HG03565 (cell line): ENCODE results near the gene IFNG-AS1.
A peak's percentile ranks its signal among the peaks of the same experiment; 100 is the strongest.

Experiments used
- ATAC-seq: cut with Tn5 transposase; IDR thresholded peaks from one replicate; pipeline ENCODE4 v1.9.1; 2021; ENCODE audit warnings: mild to moderate bottlenecking, moderate library complexity; ENCODE audit not compliant: unreplicated experiment

IFNG-AS1 gene

DNA sequence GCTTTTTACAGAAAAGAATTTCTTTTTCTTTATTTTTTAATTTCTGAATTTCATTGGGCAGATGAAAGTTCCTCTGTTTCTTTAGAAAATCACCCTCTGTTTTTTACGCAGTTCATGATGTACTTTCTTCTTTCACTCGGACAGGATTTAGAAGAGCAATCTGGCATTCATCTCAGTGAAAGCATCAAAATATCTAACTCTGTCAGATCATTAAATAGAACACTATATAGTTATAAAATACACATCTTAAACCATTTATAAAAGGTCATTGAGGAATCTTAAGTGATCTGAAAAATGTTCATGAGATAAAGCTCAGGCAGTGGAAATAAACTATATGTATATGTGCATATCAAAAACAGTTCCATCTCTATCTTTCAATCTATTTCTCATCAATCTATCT is 3.9 kb downstream of the IFNG-AS1 start:
- no peak for ATAC-seq

DNA sequence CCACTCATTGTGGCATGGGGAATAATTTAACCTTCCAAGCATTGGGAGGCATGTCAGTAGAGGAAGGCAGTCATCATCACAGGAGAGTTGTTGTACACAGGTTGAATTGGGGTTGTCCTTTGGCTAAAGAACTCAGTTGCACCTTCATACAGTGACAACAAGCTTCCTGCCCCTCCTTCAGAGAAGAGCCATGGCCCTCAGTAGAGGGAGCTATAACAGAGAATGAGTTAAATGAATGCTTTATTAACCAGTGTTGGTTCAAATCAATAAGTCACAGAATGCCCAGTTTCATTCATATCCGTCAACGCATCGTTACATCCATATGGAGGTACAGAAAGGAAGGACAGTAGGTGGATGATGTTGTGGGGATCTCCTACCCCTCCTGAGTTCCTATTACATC is 4.8 kb downstream of the IFNG-AS1 start:
- no peak for ATAC-seq

DNA sequence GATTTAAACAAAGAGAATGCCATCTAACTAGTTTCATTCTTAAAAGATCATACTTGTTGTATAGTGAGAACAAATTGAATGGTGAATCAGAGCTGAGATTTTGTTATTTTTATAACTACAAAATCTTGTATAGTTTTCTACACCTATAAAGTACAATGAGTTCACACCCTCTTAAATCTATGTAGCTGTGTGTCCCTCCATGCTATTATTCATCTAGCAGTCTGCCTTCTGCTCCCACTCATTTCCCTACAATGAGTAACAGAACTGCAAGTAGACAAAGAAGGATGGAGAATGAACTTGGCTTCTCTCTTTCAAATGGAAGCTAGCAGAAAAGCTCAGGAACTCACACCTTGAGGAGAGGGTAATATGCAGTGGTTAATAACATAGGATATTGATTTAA is 7.1 kb downstream of the IFNG-AS1 start:
- ATAC-seq: no peak

DNA sequence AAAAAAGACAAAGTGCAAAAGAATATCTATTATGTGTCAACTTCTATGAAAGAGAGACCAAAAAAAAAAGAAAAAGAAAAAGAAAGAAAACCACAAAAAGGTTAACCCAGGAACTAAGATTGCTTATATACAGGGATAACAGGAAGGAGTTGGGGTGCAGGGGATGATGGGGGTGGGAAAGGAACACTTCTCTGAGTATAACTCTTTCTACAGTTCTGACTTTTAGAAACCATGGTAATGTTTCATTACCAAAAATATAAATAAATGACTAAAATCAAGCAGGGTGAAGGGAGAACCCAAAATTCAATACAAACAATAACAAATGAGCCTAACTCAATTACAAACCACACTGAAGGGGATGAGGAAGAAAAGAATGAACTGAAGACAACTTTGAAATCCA is 9.1 kb downstream of the IFNG-AS1 start:
- no peak for ATAC-seq

DNA sequence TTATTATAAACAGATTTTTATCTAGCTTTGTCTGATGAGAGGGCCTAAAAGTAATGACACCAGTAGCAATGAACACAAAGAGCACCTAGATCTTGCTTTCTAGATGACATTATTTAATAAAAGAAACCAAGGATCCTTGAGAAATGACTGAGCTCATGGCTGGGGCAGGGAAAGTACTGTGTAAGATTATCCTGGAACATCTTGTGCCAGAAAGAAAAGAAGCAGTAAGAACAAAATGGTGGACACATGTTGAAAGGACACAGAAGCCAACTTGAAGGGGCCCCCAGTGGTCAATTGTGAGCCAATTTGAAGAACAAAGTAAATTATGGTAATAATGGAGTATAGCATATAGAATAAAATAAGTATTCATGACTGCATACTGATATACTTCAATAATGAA is 10.0 kb downstream of the IFNG-AS1 start:
- ATAC-seq: no peak

DNA sequence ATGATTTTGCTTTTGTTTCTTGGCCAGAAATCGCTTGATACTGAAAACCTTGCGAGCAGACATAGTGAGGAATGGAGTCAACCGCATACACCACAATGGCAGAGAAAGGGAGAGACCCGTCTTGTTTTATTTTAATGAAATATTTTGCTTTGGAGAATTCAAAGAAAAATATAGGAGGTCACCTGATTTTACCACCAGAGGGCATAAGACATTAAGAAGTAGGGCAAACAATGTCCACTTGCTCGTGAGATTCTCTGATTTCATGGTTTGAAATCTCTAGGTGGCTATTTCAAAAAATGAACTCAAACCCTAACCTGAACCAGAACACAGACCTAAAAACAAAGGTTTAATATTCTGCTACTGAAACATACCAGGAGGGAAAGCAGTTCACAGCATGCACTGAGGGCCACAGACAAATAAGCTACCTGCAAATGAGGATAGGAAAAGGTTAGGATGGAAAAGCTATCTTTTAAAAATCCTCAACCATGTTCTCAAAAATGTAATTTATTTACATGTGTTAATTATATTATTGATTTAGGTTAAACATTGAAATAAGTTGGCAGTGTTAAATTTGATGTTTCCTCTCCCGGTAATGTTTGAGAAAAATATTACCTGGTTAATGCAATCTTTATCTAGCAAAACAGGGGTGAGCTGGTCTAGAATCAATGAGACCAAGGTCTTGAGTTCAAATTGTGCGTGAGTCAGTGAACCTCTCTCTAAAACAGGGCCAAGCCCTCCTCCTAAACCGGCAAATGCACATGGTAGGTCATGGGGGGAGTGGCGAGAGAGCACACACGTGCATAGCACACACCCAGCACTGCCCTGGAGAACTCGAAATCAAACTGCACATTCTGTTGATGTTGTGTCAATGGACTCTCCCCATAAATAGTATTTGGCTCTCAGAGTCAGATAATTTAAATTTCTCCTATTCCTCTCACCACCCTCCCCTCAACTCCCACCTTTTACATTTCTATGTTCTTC is 12.5 kb downstream of the IFNG-AS1 start:
- no peak for ATAC-seq

DNA sequence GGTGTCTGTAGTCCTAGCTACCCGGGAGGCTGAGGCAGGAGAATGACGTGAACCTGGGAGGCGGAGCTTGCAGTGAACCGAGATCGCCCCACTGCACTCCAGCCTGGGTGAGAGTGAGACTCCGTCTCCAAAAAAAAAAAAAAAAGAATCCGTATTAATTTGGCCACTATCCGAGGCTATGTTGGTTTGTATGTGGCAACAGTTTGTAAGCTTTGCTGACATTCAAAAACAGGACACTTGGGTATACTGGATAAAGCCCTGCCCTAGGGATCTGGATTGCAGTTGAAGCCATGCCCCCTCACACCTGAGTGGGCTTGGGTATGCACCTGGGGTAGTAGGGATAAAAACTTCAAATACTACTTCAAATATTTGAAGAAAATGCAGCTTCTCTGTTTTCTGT is 14.5 kb downstream of the IFNG-AS1 start:
- ATAC-seq: no peak

DNA sequence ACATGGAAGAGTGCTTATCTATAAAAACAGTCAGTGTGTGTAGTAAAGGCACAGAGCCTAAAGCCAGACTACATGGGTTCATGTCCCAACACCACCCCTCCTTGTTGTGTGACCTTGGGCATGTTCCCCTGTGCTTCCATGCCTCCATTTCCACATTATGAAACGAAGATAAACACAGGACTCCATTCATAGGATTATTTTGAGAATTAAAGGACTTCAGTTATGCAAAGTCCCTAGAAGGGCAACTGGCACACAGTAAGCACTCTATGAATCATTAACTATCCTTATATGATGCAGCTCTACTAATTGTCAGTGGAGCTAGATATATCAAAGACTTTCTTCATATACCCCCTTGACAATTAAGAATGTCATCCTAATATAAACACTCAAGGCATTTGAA is 17.8 kb downstream of the IFNG-AS1 start:
- ATAC-seq: no peak

DNA sequence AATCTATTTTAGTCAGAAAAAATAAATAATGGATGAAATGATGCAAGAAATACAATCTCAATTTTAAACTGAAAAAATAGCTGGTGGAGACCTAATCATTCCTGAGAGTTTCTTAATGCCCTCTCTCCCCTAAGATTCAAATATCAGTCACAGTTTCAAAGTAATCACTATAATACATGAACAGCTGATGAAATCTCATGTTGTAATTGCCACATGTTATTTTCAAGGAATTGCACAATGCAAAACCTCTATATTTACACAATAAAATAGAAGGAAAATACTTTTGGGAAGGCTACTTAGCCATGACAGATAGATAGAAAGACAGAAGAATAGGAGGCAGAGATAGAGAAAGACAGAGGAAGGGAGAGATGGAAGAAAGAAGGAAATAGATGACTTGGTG is 18.2 kb downstream of the IFNG-AS1 start:
- no peak for ATAC-seq

DNA sequence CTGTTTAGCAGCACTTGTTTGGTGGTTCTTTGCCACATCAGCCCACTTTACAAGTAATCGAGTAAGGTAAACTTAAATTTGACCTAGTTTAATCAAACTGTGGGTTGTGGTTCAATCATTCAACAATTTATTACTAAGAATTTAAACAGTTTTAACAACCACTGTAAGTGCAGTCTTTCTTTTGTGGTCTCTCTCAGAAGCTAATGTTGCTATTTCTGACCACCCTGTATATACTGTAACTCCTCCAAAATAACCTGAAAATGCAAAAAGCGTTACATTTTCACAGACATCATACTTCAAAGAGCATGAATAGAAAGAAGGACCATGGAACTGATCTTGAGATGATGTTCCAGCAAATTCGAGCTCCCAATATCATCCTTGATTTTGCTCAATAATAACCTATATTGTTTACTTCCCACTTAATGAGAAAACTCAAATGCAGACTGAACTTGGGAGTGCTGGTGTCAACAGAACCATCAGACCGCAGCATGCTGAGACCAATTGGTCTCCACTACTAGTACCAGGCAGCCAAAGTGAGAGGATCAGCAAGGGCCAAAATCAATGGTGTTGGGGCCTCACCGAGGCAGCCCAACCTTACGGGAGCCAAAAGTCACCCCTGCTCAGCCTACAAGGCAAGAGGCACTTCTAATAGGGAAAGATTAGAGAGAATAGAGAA is 22.1 kb downstream of the IFNG-AS1 start:
- no peak for ATAC-seq

DNA sequence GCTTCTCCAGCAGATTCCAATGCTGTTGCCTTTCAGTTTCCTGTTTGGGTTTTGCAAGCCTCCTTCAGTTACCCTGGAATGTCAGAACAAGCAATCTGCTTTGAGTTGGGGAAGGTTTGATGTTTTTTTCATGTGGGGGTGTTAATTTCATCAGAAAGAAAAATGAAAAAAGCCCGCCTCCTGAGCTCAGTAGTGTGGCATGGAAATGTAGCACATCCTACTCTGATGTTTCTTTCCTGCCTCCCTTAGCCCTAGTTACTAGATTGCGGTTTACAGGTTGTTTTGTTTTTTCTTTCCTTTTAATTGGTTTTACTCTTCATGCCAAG is 22.6 kb downstream of the IFNG-AS1 start:
- no peak for ATAC-seq

DNA sequence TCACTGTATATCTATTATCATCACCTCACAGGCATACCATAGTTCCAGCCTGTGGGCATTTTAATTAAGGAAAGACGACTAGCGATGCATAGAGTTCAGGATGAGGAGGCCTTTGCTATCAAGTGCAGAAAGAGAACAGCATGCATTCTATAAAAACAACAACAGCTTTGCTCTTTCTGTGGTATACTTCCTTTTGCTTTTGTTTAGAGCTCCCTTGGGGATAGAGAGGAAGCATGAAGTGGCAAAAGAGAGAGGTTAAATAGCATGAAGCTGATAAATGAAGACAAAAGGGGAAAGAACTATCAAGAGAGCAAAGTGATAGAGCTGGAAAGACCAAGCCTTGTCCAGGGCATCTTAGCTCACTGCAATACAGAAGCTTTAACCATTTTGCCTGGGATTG is 23.5 kb downstream of the IFNG-AS1 start:
- peak; percentile 69 for ATAC-seq

DNA sequence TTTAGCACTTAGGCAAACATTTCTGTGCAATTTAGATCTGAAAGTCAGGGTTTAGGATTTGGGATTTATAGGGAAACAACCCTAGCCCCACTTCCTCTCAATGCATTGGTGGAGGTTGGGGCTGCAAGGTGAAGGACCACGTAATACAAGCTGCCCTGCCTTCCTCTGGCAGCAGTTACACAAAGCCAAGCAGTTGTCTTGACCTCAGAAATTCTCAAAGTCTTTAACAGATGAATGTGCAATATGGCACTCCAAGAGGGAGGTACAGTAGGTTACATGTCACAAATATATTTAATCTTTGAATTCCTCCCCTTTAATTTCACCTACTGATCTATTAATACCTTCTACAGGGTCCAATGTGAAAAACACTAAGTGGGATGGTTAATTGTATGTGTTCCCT is 23.9 kb downstream of the IFNG-AS1 start:
- no peak for ATAC-seq

DNA sequence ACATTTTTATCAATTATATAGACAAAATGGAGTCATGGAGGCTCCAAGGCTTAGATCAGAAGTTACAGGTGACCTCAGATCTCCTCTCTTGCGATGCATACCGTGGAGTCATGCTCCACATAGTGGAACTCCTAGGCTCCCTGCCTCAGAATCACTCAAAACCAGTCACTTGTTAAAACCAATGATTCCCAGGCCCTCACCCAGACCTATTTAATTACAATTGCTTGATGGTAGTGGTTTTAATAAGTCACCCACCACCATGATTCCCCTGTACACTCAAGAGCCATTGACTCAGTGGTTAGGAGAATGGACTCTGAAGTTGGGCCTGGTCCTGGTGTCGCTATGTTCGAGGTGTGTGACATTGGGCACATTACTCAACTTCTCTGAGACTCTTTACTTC is 26.9 kb downstream of the IFNG-AS1 start:
- no peak for ATAC-seq

DNA sequence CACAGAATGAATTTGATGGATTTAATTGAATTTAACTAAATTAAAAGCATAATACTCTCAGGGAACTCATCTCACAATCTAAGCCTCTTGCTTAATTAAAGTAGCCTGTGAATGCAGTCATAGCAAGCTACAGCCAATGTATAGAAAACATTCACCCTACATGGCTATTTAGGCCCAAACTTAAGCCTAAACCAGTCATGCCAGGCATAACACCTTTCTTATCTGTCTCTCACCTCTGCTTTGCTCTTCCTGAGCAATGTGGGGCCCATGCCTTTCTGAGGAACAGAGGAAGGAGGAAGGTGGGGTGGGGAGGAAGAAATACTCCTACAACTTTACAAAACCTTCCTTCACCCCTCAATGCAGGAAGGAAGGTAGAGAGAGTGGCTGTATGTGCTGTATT is 29.1 kb downstream of the IFNG-AS1 start:
- ATAC-seq: no peak

DNA sequence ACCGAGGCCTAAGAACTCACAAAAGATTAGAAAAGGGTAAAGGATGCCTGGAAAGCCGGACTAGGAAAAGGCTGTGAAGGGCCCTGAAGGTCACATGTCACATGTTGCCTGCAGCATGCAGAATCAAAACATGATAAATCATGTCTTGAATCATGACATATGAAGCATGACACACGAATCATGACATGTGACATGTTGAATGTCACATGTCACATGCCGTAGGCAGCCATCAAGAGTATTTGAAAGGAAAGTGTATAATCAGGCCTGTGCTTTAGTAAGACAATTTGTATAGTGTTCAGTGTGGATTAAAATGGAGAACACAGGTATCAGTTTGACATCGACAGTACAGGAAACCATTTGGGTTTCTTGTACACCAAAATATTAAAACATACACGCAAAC is 30.8 kb downstream of the IFNG-AS1 start:
- no peak for ATAC-seq

DNA sequence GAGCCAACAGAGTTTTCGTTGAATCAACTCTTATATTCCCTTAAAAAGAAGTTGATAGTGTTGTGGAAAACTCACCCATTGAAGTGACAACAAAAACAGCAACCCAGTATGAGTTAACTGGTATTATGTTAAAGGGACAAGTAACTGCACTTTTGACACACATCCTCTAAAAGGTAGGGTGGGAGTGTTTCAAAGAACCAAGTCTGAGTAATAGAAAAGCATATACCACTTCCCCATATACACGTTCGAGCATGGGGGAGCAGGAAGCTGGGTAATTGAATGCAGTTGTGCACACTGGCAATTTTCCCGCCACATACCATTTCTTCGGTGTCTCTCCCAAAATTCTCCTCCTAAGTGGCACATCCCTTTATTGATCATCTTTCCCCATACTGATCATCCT is 31.5 kb downstream of the IFNG-AS1 start:
- ATAC-seq: no peak

DNA sequence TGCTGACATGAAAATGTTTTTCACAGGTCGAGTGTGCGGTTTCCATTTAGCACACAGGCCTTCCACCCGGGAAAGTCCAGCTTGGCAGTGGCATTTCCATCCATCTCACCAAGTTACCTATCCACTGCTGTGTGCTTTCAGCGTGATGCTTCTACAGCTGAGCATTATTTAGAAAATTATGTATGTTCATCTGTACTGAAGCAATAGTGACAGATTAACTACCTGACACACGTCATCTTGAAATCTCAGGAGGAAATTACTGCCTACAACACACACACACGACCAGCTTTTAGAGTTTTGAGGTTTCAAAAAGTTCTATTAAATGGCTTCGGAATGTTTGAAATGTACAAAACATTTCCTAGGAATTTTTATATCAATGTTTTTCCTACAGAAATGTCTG is 39.4 kb downstream of the IFNG-AS1 start:
- no peak for ATAC-seq

DNA sequence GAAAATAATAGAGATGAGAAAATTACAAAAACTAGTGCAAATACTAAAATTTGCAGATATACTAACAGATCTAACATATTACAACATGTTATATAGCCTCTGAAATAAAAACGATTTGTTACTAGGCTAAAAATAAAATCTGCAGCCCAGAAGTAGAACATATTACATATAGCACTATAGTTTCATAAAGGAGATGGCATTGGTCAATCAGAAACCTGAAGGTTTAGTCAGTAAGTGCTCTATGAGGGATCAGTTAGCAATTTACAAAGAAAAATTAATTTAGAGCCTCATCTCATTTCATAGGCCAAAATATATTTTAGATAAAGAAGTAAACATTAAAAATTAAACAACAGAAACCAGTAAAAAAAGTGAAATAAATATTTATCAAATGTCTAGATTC is 41.0 kb downstream of the IFNG-AS1 start:
- no peak for ATAC-seq

DNA sequence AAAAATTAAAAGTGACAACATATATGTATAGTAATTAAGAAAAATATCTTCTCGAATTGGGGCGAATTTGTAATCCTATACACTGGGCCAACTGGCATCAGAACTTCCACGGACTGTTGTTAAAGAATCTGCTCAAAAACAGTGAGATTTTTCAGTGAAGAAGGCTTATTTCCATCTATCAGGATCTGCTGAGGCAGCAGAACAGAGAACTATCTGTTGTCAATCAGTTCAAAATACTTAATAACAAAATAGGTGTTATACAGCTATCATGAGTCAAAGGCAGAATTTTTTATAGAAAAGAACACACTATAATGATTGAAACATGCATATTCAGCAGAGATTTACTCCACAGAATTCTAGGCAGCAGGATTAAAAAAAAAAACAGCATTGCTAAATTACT is 41.9 kb downstream of the IFNG-AS1 start:
- ATAC-seq: no peak

DNA sequence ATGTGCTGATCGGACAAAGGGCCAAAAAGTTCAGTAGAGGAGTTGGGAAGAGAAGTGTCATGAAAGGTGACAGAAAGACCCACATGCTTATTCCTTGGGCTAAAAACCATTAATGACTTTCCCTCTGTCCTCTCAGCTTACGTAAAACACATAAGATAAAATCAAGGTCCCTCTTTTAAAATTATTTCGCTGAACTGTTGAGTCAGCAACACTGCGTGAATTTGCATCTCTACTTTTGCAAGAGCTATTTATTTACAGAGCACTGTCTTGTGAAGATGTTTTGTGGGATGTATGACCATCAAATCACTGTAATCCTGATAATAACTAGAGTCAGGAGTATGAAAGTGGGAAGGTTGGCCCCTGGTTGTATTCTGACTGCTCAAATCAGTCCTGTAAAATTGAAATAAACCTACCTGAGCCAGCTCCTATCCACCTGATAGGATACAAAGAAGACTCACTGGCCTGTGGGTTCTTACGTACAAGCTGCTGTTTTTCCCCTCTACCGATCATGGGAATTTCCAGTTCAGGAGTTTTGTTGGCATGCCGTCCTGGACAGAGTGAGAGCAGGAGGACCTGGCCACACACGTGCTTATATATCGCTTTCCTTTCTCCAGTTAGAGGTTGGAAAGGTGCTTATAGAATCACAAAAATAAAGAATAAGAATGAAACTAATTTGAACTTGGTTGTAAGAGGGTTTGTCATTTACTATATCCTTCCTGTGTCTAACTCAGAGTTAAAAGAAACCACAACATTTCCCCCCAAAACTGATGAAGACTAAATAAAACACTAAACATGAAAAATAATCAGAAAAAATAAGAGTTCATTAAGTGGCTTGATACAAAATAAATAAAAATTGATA is 42.9 kb downstream of the IFNG-AS1 start:
- no peak for ATAC-seq

DNA sequence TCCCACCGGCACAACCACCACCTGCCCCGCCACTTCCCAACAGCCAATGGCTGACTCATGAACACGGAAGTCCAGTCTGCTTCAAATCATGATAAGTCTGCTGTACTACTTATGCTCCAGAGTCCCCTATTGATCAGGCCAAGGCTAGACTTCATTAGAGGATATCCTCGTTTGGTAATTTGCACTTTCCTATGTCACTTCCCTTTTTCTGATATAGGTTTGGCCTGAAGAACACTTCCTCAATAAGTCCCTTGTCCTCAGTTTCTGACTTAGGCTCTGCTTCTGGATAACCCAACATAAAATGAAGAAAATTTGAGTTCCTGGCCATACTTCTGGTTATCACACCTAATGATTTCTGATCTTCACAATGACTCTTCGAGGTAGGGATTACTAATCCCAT is 45.3 kb downstream of the IFNG-AS1 start:
- ATAC-seq: no peak
